Retinal pigment epithelial cell (primary cell): ENCODE data around the gene NINJ2.

Experiments used
- DNase-seq: peaks from one replicate; pipeline ENCODE4 v3.0.0-alpha.2; 2010; ENCODE audit warnings: low read depth
- H3K4me3 ChIP-seq: 2 replicates; pipeline ENCODE4 v1.5.1; 2011; ENCODE audit warnings: mild to moderate bottlenecking, low read length, control low read depth, moderate library complexity
- TF ChIP-seq, protein P1 (sequence below): conservative IDR thresholded peaks from 2 replicates; pipeline ENCODE4 v1.5.1; 2011; ENCODE audit warnings: low read depth, low read length, control low read depth, inconsistent platforms

NINJ2 gene

GRCh38 chr12:597926-598568, 65.2 kb downstream of the NINJ2 start:
- DNase-seq, result no peak
- TF ChIP-seq, protein P1, sequence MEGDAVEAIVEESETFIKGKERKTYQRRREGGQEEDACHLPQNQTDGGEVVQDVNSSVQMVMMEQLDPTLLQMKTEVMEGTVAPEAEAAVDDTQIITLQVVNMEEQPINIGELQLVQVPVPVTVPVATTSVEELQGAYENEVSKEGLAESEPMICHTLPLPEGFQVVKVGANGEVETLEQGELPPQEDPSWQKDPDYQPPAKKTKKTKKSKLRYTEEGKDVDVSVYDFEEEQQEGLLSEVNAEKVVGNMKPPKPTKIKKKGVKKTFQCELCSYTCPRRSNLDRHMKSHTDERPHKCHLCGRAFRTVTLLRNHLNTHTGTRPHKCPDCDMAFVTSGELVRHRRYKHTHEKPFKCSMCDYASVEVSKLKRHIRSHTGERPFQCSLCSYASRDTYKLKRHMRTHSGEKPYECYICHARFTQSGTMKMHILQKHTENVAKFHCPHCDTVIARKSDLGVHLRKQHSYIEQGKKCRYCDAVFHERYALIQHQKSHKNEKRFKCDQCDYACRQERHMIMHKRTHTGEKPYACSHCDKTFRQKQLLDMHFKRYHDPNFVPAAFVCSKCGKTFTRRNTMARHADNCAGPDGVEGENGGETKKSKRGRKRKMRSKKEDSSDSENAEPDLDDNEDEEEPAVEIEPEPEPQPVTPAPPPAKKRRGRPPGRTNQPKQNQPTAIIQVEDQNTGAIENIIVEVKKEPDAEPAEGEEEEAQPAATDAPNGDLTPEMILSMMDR, result no peak
- no peak overlapping the region for H3K4me3 ChIP-seq

GRCh38 chr12:593396-594270, 69.6 kb downstream of the NINJ2 start:
- no peak for DNase-seq
- TF ChIP-seq, protein P1, result no peak
- no peak overlapping the region for H3K4me3 ChIP-seq

DNA sequence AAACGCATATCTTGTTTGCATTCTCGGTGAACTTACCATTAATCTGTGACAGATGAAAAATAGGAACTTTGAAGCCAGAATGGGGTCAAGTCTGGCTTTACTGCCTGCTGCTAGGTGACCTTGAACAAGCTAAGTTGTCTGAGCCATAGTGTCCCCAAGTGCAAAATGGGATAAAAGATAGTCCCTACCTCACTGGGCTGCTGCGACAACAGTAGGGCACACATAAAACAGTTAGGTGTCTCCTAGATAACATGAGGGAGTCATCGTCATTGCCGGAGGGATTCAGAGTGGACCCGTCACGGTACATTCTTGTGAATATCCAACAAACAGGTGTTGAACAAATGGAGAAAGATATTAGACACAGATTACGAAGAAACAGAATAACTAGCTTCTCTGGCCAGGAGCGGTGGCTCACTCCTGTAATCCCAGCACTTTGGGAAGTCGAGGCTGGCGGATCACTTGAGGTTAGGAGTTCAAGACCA, 71.2 kb downstream of the NINJ2 start:
- no peak for DNase-seq
- TF ChIP-seq, protein P1, result no peak
- H3K4me3 ChIP-seq, result no peak overlapping the region

- TF ChIP-seq, protein P1, result peak; percentile 8
- DNase-seq, result no peak
- H3K4me3 ChIP-seq, result no peak overlapping the region
These were observed 71.8 kb downstream of the NINJ2 start for GRCh38 chr12:591167-592023.

GRCh38 chr12:590206-590750, 73.0 kb downstream of the NINJ2 start:
- TF ChIP-seq, protein P1, result no peak
- no peak overlapping the region for H3K4me3 ChIP-seq
- DNase-seq, result no peak

DNA sequence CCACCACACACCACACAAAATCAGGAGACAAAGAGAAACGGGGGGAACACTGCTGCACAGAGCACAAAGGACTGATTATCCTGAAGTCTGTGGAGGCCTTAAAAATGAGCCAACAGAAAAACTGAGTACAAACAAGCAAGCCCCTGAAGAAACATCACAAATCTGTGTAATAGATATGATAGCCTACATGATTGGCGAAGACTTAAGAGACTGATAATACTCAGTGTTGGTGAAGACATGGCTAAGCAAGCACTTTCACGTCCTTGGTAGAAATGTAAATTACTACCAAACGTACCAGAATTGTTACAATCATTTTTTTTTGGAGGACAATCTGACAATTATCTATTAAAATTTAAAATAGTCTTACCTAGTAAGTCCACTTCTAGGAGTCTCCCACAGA, 74.6 kb downstream of the NINJ2 start:
- DNase-seq, result no peak
- no peak overlapping the region for H3K4me3 ChIP-seq

More for the DNA sequence above, 74.6 kb downstream of the NINJ2 start:
- TF ChIP-seq, protein P1, result no peak
